ENCODE data around the gene NHS. TPM values are rescaled to one million over a fixed set of nuclear protein-coding genes. Genes with fewer than 3 reads are reported as not detected.

Gene NHS
- total RNA-seq (2016; rRNA removed; fragmentation: Illumina TruSeq; extraction: Trizol) = 0.02 TPM in 1 of 2 replicates, not detected in the other
- total RNA-seq (2016; cell fraction: cytosol; rRNA removed; fragmentation: Illumina TruSeq; extraction: Trizol; ENCODE audit: low read depth) = not detected in 2 replicates
- not detected in 2 replicates for total RNA-seq (2016; cell fraction: insoluble cytoplasmic fraction; rRNA removed; fragmentation: Illumina TruSeq; extraction: Trizol)
- not detected in 2 replicates for total RNA-seq (2016; cell fraction: membrane; rRNA removed; fragmentation: Illumina TruSeq; extraction: Trizol)
- not detected in 2 replicates for total RNA-seq (2016; cell fraction: nucleus; rRNA removed; fragmentation: Illumina TruSeq; extraction: Trizol)
- 0.01 TPM in 1 of 2 replicates, not detected in the other for polyA plus RNA-seq (2011; rRNA removed)
- polyA plus RNA-seq (2011; cell fraction: cytosol; rRNA removed) = under 0.01 TPM in 1 of 2 replicates, not detected in the other
- not detected in 2 replicates for polyA plus RNA-seq (2011; cell fraction: nucleus; rRNA removed)
- polyA plus RNA-seq (2012) = 0.01 TPM in 1 of 2 replicates, not detected in the other
- not detected in 2 replicates for polyA plus RNA-seq (2016; cell fraction: cytosol; fragmentation: Illumina TruSeq; extraction: Trizol; ENCODE audit: low read depth)
- polyA plus RNA-seq (2016; cell fraction: insoluble cytoplasmic fraction; fragmentation: Illumina TruSeq; extraction: Trizol; ENCODE audit: low read depth) = not detected in 2 replicates
- not detected in 2 replicates for polyA plus RNA-seq (2016; cell fraction: membrane; fragmentation: Illumina TruSeq; extraction: Trizol; ENCODE audit: low read depth)
- not detected in 2 replicates for polyA plus RNA-seq (2016; cell fraction: nucleus; fragmentation: Illumina TruSeq; extraction: Trizol; ENCODE audit: insufficient read depth, low read depth)
- polyA minus RNA-seq (2011; rRNA and poly(A)+ RNA removed; ENCODE audit: low replicate concordance) = 6.6 TPM in 1 of 2 replicates, not detected in the other
- not detected in 2 replicates for polyA minus RNA-seq (2011; cell fraction: cytosol; rRNA and poly(A)+ RNA removed)
- 0.13 TPM in 1 of 2 replicates, not detected in the other for polyA minus RNA-seq (2011; cell fraction: nucleus; rRNA and poly(A)+ RNA removed)
- percentile 5 among the genes with signal in this experiment for Bru-seq, nascent RNA
- BruChase-seq, experiment 1, labeled RNA remaining after a 6-hour chase = percentile 4 among the genes with signal in this experiment
- BruChase-seq, experiment 2, labeled RNA remaining after a 2-hour chase = percentile 5 among the genes with signal in this experiment
- long read RNA-seq, experiment 1 = 0 reads
- long read RNA-seq, experiment 2, partial matches to known transcripts = 0 of 1 reads
- long read RNA-seq, experiment 2, other reads (novel, unspliced or antisense) = 1 of 1 reads

GRCh38 chrX:17374619-17375366 lies at the start of gene NHS:
NHS (plus strand) TSS chrX:17375200; CDS start chrX:17375758, 558 bp downstream.
- Histone ChIP-seq H3K79me2 (ENCODE audit: insufficient read depth, low read length) (no peaks in the 10 kb centered on the region), H3K27ac (ENCODE audit: extremely low read length, insufficient read depth, low read length) (no peak within 1 kb of the TSS), H3K4me3 (replicated peaks in 1 of 3; ENCODE audit: insufficient read depth in 1 of 3, low read depth in 2 of 3, low read length in 3 of 3) (peak within 1 kb of the TSS in 1 of 3 experiments; percentile 33; a peak in 2 of 6 replicates), H3K9me3 (ENCODE audit: low read length) (no peaks in the 10 kb centered on the region), H3K27me3 (ENCODE audit: control insufficient read depth in 1 of 2, insufficient read depth in 2 of 2, low read length in 2 of 2) (peaks cover 1 to 21% of the 10 kb centered on the region in 2 experiments; a peak in 3 of 5 replicates), H2AFZ (ENCODE audit: low read length) (no peak within 1 kb of the TSS), H3K9ac (ENCODE audit: insufficient read depth, low read depth, low read length) (no peak within 1 kb of the TSS), H4K20me1 (ENCODE audit: insufficient read depth, low read length) (no peaks in the 10 kb centered on the region), H3K4me1 (ENCODE audit: insufficient read depth, low read length) (no peaks in the 10 kb centered on the region), H3K36me3 (replicated peaks in 1 of 2; ENCODE audit: control insufficient read depth in 1 of 2, insufficient read depth in 2 of 2, low read length in 2 of 2) (no peaks in the 10 kb centered on the region), H3K4me2 (ENCODE audit: low read depth, low read length) (peak within 1 kb of the TSS; percentile 36)
- FAIRE-seq (no peak), ATAC-seq (peak; percentile 80), DNase-seq (ENCODE audit: low spot score) (no peak)
- no TSS peak for BruUV-seq (replicated peaks)
- in situ Hi-C loops (cut with HindIII; ENCODE audit: extremely low pct_ligation_motif_present, low pct_unique_long_range_greater_than_20kb) = no loop called here
- ChIA-PET POLR2A (no interaction called here), CTCF (ENCODE audit: low intra/inter-chr PET ratio, low total read pairs) (no interaction called here)
- peak; percentile 93 for TF ChIP-seq PRDM15 (CRISPR knock-in tag; IDR thresholded peaks at IDR 0.05)
- TF ChIP-seq CBX1 (IDR thresholded peaks at IDR 0.05; ENCODE audit: low read depth) = no peak
- intact Hi-C loops (cut with micrococcal nuclease; ENCODE audit: unreplicated experiment) = no loop called here
- WGBS (ENCODE audit: low lambda C conversion rate) = 8% methylated on average over 2 of the region's 52 CpGs
